NCI-H2171 (cell line): ENCODE measurements around the gene ASPDH.

Experiments used
- DNase-seq: peaks from one replicate; lab custom pipeline; 2025; lab: John Stamatoyannopoulos, UW

ASPDH gene

DNA sequence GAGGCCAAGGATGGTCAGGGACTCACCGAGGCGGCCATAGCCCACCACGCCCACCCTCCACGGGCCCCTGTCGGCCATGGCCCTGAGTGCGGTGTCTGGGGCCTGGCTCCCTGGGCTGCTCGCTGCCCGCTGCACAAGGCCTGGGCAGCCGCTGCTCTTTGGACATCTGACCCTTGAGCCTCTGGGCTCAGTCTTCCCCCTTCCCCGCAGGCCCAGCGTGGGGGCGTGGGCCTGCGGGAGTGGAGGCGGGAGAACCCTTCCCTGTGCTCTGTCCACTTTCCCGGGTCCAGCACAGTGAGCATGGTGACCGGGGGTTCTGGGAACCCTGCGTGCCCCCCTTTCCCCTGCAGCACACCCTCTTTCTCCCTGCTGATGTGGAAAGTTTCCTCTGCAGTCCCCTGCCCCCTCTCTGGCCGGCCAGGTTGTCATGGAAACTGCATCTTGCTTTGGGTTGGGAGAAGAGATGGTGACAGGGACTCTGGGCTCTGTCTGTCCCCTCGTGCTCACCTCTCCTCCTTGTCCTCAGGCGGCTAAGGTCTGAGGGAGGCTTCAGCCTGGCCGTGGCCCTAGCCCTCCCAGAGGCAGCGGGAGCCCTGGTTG is at the start of gene ASPDH:
TSS of gene ASPDH (minus strand) at position 168 of the 600 bp plus-strand sequence. CDS start at position 78, 90 bp downstream.
- DNase-seq, result no peak

DNA sequence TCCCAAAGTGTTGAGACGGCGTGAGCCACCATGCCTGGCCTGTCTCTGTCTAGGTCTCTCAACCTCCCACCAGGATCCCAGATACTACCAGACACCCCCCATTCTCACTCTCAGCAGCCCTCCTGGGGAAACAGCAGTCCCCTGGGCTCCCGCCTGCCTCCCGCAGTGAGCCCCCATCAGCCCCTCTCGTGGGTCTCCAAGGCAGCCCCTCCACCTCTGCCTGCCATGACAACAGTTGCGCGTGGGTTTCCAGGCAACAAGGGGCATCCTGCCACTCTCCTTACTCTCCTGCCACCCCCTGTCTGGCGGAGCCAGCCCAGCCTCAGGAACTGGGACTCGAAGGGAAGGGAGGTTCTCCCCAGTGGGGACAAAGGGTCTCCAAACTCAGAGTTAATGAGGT is 49.3 kb upstream of the ASPDH start:
- DNase-seq, result no peak

GRCh38 chr19:50562329-50562728 is 48.6 kb upstream of the ASPDH start:
- no peak for DNase-seq

DNA sequence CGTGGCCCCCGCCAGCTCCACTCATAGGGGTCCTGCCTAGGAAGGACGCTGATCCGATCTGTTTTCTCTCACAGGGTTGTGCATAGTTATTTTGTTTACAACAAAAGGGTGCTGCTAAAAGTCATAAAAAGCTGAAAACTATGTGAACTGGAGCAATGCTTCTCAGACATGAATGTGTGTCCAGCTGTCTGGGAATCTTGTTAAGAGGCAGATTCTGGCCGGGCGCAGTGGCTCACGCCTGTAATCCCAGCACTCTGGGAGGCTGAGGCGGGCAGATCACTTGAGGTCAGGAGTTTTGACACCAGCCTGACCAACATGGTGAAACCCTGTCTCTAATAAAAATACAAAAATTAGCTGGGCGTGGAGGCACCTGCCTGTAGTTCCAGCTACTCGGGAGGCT is 45.9 kb upstream of the ASPDH start:
- DNase-seq, result no peak

GRCh38 chr19:50558449-50558848 is 44.7 kb upstream of the ASPDH start:
- no peak for DNase-seq

DNA sequence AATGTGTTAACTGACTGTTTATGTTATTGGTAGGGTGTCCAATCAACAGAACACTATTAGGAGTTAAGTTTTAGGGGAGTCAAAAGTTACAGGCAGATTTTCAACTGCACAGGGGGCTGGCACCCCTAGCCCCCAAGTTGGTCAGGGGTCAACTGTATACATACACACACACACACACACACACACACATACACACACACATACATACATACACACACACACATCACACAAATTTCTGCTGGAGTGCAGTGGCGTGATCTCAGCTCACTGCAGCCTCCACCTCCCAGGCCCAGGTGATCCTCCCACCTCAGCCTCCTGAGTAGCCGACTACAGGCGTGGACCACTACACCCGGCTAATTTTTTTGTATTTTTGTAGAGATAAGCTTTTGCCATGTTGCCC is 44.3 kb upstream of the ASPDH start:
- no peak for DNase-seq

DNA sequence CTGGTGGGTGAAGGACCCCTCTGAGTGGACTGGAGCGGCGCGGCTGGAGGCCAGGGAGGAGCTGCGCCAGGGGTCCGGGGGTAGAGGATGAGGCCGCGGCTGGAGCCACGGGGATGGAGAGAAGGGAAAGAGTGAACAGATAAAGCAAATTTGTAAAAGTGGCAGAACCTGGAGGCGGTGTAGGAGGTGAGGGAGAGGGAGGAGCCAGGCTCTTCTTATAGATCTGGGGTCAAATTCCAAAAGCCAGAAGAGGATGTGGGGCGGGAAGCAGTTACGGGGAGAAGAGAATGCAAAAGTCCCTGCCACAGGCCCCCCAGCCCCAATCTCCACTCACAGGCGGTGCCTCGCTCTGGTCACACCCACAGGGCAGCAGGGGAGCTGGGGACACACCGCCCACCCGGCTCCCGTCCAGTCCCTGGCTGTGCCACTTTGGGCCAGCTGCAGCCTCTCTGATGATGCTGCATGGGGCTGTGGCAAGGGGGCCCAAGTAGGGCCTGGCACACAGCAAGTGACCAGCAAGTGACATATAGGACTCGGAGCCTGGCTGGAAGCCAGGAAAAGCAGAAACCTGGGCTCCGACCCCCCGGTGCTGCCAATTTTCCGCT is 43.4 kb upstream of the ASPDH start:
- DNase-seq, result no peak

GRCh38 chr19:50556282-50557008 is 42.7 kb upstream of the ASPDH start:
- peak; percentile 69 for DNase-seq

DNA sequence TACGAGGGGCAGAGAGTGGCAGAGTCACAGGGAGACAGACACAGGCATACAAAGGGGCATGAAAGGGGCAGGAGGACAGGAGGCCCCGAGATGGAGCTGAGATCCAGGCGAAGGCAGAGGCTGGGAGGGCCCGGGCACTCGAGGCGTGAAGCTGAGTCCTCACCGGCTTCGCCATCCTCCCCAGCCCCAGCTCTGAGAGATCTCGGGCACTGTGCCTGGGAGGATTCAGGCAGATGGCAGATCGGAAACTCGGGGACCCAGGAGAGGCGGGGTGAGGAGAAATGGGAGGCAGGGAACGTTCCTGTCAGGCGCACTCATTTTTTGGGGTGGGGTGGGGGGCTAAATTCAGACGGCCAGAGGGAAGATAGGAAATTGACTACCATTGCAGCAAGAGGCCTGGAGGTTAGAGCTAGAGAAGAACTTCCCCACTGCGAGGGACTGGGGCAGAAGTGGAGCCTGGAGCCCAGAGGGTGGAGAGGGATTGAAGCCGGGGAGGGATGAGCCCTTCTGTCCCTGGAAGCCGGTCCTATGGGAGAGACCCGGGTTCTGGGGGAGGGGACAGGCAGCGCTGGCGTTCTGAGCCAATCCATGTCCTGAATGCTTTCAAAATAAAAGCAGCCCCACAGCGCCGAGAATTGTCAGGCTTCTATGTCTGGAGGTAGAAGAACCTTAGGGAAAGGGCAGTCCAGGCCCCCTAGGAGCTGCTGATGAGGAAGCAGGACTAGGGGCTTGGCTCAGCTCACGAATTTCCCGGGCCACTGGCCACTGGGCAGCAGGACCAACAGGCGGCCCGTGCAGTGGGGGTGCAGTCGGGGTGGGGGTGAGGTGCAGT is 42.0 kb upstream of the ASPDH start:
- DNase-seq, result no peak

- DNase-seq, result no peak
Observed at GRCh38 chr19:50555033-50555432, 41.3 kb upstream of the ASPDH start.

GRCh38 chr19:50554212-50554611 is 40.5 kb upstream of the ASPDH start:
- DNase-seq, result no peak

- DNase-seq, result no peak
Observed at GRCh38 chr19:50553134-50553703, 39.5 kb upstream of the ASPDH start.

DNA sequence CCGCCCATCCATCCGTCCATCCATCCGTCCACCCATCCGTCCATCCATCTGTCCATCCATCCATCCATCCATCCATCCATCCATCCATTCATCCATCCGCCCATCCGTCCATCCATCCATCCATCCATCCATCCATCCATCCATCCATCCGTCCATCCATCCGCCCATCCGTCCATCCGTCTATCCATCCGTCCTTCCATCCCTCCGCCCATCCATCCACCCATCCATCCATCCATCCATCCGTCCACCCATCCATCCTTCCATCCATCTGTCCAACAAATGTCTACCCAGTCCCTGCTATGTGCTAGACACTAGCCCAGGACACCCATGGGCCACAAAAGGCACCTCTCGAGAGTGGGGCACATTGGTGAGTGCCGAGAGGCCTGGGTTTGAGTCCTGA is 38.8 kb upstream of the ASPDH start:
- no peak for DNase-seq

- no peak for DNase-seq
Observed at GRCh38 chr19:50551715-50552187, 38.0 kb upstream of the ASPDH start.

DNA sequence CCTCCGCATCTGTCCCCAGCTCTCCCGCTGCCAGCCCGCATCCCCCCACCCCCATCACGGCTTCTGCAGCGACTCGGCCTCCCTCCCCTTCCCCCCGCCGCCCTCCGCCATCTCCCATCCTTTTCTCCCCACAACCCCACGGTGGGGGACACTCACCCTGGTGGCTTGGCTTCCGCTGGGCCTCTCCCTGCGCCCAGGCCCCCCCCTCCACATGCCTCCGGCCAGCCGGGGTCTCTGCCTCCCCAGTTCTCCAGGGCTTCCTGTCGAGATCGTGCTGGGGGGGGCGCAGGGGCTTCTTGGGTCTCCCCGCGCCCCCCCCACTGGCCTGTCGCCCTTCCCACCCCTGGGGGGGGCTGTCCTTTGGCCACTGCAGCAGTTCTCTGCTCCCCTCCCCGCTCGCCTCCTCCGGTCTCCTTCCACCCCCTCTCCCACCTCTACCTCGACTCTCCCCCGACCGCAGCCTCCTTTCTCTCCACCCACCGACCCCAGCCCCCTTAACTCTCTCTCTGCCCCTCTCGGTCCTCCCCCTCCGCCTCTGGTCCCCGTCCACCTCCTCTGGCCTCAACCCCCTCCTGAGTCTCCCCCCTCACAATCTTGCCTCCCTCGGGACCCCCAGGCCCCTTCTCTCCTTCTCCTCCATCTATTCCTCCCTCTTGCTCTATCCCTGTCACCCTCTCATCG is 37.5 kb upstream of the ASPDH start:
- no peak for DNase-seq

DNA sequence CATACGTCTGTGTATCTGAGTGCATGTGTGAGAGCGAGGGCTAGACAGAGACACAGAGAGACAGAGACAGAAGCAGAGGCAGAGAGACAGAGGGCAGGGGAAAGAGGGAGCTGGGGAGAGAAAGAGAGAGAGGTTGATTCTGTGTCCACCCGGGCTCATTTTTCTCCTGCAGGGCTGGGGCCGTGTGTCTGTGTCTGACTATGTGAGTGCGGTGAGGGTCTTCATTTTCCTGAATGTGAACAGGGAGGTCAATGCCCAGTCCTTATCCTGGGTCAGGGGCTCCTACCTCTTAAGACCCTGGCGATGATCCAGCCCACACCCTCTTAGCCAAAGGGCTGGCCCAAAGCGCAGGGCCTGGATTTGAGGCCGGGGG is 36.9 kb upstream of the ASPDH start:
- no peak for DNase-seq

DNA sequence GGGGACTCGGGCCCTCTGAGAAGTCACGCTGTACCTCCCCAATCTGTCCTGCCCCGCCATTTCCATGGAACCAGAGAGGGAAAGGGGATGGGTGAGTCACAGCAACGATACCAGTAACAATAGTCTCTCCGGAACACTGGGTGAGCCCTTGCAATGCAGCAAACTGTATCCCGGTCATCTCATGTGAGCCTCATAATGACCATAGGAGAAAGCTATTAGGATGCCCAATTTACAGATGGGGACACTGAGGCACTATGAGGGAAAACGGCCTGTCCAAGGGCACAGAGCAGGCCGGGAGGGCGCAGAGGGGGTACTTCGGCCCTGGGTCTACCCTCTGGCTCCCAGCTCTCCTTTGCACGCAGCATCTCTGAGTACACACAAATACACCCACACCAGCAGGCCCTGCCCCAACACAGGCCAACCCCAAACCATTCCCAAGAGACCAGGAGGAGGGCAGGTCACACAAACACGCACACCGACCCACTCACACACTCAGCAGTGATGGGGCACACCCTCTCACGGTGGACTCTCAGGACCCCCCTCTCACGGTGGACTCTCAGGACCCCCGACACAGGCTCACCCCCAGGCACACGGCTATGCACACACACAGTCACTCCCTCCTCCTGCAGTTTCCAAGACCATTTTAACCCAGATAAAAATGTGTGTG is 36.3 kb upstream of the ASPDH start:
- DNase-seq, result no peak

GRCh38 chr19:50549059-50549926 is 35.6 kb upstream of the ASPDH start:
- DNase-seq, result no peak

DNA sequence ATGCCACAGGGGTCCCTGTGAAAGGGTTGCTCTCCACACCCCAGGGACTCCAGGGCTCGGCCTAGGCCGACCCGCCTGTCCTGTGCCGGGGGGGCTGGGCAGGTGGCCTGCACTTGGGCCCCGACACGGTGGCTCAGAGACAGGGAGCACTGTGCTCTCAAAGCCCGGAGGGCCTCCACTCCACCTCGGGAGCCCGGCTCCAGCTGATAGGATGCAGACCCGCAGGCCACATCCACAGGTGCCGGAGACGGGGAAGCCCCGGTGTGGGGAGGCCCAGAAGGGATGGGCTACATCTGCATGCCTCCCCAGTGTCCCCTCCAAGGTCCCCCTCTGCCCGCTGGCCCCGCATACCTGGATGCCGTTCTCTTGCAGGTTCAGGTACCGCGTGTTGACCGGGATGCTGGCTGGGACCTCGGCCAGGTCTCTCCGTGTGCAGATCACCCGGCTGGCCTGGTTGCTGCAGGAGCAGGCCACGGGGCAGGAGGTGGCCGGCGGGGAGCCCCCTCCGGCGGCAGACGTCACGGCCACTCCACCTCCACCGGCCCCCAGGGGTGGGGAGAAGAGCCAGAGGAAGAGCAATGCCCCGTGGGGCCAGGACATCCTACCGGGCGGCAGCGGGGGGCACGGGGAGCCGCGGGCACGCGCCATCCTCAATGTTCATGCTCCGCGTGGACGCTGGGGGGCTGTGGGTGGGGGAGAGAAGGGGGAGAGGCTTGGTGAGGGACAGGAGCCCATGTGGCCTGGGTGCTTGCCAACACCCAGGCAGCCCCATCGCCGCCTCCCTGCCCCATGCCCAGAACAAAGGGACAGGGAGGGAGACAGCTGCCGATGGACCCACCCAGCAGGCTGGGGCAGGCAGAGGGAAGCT is 34.7 kb upstream of the ASPDH start:
- no peak for DNase-seq
